HG02840 (cell line): Measurements from ENCODE around the gene ESPL1.

ENCODE experiments used
- ATAC-seq: cut with Tn5 transposase; IDR thresholded peaks from one replicate; pipeline ENCODE4 v1.9.1; 2021; ENCODE audit warnings: mild to moderate bottlenecking, moderate library complexity, moderate number of reproducible peaks; ENCODE audit not compliant: unreplicated experiment, low FRiP score

The ESPL1 gene

DNA sequence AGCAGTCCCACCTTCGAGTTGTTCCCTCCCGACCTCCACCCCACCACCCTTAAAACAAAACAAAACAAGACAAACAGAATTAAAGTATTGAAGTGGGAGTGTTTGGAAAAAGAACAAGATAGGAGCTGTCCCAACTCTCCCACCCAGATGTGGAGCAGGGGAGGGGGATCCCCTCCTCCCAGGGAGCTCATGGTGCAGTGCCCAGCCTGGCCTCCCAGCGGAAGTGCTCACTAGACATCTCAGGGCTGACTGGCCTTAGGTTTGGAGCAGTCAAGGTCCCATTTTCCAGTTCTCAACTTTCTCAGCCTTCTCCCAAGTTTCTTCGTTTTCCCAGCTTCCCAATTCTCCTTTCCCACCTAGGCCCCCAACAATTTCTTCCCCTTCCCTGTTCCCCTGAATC is 65.2 kb downstream of the ESPL1 start:
- ATAC-seq: no peak

DNA sequence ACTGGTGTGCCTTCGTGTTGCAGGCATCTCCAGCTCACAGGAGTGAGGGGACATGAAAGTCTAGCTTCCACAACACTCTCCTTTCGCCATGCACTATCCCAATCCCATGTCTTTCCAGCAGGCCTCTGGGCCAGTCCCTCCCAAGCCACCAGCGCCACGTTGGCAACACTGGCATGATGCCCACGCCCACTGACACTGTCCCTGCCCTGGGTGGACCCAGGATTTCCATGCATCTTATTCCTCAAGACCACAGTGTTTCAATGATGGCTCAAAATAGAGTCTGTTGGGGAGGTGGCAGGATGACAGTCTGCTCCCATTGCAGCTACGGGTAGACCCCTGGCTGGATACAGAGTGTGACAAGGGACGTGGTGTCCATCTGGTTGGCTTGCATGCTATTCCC is 65.7 kb downstream of the ESPL1 start:
- ATAC-seq: no peak

DNA sequence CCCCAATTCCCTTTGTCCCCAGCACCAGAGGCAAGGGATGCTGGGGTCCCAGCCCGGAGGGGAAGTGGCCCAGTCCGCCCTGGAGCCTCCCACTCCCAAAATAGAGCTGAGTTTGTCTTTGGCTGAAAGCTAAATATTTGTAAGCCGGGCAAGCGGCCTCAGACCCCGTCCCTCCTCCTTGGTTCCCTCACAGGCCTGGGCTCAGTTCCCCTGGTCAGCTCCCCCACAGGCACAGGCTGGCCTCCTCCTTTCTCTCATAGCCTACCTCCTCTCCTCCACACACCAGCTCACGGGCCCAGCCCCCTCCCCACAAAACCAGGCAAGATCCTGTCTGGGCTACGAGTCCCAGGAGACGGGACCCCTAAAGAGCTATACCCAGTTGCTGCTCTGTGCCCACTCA is 66.7 kb downstream of the ESPL1 start:
- ATAC-seq: no peak

DNA sequence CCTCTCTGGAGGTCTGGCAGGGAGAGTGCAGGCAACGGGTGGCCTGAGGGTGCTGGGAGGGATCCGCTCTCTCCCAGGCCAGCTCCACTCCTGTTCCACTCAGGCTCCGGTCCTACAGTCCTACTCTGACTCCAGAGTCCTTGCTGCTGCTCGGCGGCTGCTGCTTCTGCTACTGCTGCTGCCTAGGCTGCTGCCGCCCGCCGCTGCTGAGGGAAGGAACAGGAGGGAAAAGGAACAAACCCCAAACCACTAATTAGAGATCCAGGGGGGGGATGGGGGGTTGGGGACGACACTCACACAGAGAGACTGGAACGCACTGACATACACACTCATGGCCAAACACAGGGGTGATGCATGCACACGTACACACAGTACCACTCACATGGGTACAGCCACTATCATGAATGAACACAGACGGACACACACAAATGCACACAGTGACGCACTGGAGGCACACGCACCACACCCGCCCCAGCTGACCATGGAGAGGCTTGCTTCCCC is 68.1 kb downstream of the ESPL1 start, which contains the start of gene SP7:
SP7 (minus strand) TSS at position 174 of the 501 bp plus-strand sequence. CDS start 708 bp downstream, outside the sequence.
- ATAC-seq: no peak

DNA sequence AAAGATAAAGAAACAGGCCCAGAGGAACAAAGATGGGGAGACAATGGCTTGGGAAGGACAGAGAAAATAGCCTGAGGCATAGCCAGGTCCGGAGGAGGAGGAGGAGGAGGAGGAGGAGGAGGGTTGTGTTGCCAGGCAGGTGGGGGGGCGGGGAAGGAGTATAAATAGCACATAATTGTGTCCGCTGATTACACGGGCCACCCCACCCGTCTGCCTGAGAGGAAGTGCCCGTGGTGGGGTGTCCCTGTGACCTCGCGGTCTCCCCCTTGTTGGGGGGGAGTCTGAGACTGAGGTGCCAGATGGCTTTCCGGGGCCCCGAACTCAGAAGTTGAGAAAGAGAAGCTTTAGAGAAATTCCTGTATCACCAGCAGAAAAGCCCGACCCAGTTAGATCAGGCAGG is 69.9 kb downstream of the ESPL1 start:
- ATAC-seq: no peak

DNA sequence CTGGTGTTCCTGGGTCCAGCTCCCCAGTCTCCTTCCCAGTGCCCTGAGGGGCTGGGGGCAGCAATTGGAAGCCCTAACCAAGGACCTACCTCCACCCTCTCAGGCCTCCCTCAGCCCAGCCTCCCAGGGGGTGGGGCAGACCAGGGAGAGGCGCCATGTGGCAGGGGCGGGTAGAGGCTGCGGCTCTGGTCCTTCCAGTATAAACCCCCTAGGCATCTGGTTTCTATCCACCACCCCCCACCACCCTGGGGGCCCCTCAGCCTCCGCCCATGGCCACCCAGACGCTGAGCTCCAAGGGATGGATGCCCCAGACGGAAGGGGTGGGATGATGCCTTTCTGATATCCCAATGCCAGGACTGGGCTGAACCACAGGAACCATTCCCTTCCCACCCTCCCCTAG is 70.8 kb downstream of the ESPL1 start:
- ATAC-seq: no peak

DNA sequence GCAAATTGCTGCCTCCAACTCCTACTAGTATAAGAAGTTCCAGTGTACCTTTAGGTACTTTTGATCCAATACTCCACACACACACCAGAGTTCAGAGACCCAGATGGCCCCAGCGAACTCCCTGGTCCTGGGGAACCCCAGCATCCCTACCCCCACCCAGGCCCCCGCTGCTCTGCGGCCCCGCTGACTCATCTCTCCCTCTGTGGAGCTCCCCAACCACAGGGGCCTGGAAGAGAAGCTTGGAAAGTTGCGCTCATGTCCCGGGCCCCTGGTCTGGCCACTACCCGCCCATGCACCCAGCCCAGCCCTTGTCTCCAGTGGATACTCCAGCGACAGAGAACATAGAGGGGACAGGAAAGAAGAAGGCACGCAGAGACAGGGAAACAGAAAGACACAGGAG is 72.3 kb downstream of the ESPL1 start:
- no peak for ATAC-seq
